Neural progenitor cell (in vitro differentiated cells): ENCODE measurements around the gene AKR7A2. TPM values are rescaled to one million over a fixed set of nuclear protein-coding genes. Genes with fewer than 3 reads are reported as not detected.

ENCODE experiments used
- DNase-seq: peaks from one replicate; pipeline ENCODE4 v3.0.0-alpha.2; 2016; ENCODE audit warnings: low spot score
- H2AFZ ChIP-seq: fragments of 200-600 bp; sonication (generic); replicated peaks from 2 replicates; pipeline ENCODE4 v1.6.1; 2016; ENCODE audit warnings: antibody characterized with exemption
- H3F3A ChIP-seq: fragments of 200-600 bp; sonication (generic); 2 replicates; pipeline ENCODE4 v1.6.1; 2016; ENCODE audit warnings: antibody characterized with exemption, low read depth
- H3K27ac ChIP-seq: fragments of 200-600 bp; sonication (generic); 2 replicates; pipeline ENCODE4 v1.5.1; 2016; ENCODE audit warnings: mild to moderate bottlenecking
- H3K27me3 ChIP-seq: fragments of 200-600 bp; sonication (generic); 2 replicates; pipeline ENCODE4 v1.6.1; 2016; ENCODE audit warnings: mild to moderate bottlenecking, moderate library complexity
- H3K36me3 ChIP-seq: fragments of 200-600 bp; sonication (generic); 2 replicates; pipeline ENCODE4 v1.5.1; 2016
- H3K4me1 ChIP-seq: fragments of 200-600 bp; sonication (generic); 2 replicates; pipeline ENCODE4 v1.6.1; 2016; ENCODE audit warnings: mixed run types
- H3K4me2 ChIP-seq: fragments of 200-600 bp; sonication (generic); 2 replicates; pipeline ENCODE4 v1.6.1; 2016
- H3K4me3 ChIP-seq: fragments of 200-600 bp; sonication (generic); 2 replicates; pipeline ENCODE4 v1.5.1; 2016
- H3K79me2 ChIP-seq: fragments of 200-600 bp; sonication (generic); 2 replicates; pipeline ENCODE4 v1.6.1; 2016; ENCODE audit warnings: low read depth
- H3K9ac ChIP-seq: fragments of 200-600 bp; sonication (generic); 2 replicates; pipeline ENCODE4 v1.6.1; 2016
- H3K9me3 ChIP-seq: fragments of 200-600 bp; sonication (generic); 2 replicates; pipeline ENCODE4 v1.5.1; 2016; ENCODE audit warnings: low read depth
- H4K20me1 ChIP-seq: fragments of 200-600 bp; sonication (generic); 2 replicates; pipeline ENCODE4 v1.6.1; 2016; ENCODE audit warnings: low read depth
- H3K27ac Mint-ChIP-seq: 3 replicates; pipeline ENCODE4 v1.8.0; 2021; ENCODE audit warnings: mixed read lengths
- H3K27me3 Mint-ChIP-seq: 2 replicates; pipeline ENCODE4 v1.8.0; 2022; ENCODE audit warnings: low read depth, mild to moderate bottlenecking, inconsistent platforms, moderate library complexity, mixed read lengths; ENCODE audit not compliant: insufficient read depth
- H3K36me3 Mint-ChIP-seq: 3 replicates; pipeline ENCODE4 v1.8.0; 2021; ENCODE audit warnings: mixed read lengths
- H3K4me1 Mint-ChIP-seq: 3 replicates; pipeline ENCODE4 v1.8.0; 2021; ENCODE audit warnings: mixed read lengths
- H3K4me3 Mint-ChIP-seq: 3 replicates; pipeline ENCODE4 v1.8.0; 2021; ENCODE audit warnings: mild to moderate bottlenecking, moderate library complexity, mixed read lengths
- H3K9me3 Mint-ChIP-seq: 3 replicates; pipeline ENCODE4 v1.8.0; 2020; ENCODE audit warnings: mixed read lengths
- CTCF ChIP-seq: fragments of 200-600 bp; sonication (generic); IDR thresholded peaks from 2 replicates; pipeline ENCODE4 v1.5.1; 2017; ENCODE audit warnings: antibody characterized with exemption, mild to moderate bottlenecking
- EZH2 ChIP-seq: fragments of 200-600 bp; sonication (generic); IDR thresholded peaks from 2 replicates; pipeline ENCODE4 v1.6.1; 2017; ENCODE audit warnings: antibody characterized with exemption, mild to moderate bottlenecking, moderate library complexity
- EZH2phosphoT487 ChIP-seq: fragments of 200-600 bp; sonication (generic); IDR thresholded peaks from 2 replicates; pipeline ENCODE4 v1.6.1; 2017; ENCODE audit warnings: antibody characterized with exemption
- total RNA-seq: library from RNA; depleted of rRNA; stranded (reverse); fragments of >200 nt; gene quantifications from 2 replicates; pipeline ENCODE4 v1.2.3, GENCODE V29; 2015; ENCODE audit warnings: low replicate concordance

The AKR7A2 gene
- total RNA-seq, 1 donor from 2014 or later, result 37.5 TPM

DNA sequence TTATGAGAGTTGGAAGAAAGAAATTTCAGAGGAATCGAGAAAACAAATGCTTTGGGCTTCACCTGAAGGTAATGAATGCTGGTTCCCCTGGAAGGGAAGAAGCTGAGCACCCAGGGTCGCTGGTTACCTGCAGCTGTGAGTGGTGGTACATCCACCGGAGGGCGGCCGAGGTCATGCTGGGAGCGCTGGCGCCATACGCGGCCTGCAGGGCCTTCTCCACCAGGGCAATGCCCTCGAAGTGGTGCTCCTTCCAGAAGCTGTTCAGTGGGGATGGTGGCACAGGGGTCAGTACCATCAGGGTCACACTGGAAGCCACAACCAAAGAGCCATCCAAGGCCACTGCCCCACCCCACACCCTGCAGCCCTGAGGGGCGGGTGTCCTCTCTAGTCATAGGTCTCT is 43.5 kb downstream of the AKR7A2 start:
- Histone ChIP-seq H3K27ac (no peak overlapping the region), H3K4me2 (no peak overlapping the region), H3K9ac (no peak overlapping the region), H4K20me1 (no peaks in the 10 kb centered on the region), H3K27me3 (no peaks in the 10 kb centered on the region), H3K36me3 (no peaks in the 10 kb centered on the region), H3K4me1 (no peaks in the 10 kb centered on the region), H3K4me3 (no peak overlapping the region), H3K79me2 (no peaks in the 10 kb centered on the region), H3F3A (no peaks in the 10 kb centered on the region), H3K9me3 (no peaks in the 10 kb centered on the region), H2AFZ (no peak overlapping the region)
- Mint-ChIP-seq H3K4me3 (no peak overlapping the region), H3K27ac (no peak overlapping the region), H3K27me3 (no peaks in the 10 kb centered on the region), H3K36me3 (no peaks in the 10 kb centered on the region), H3K4me1 (no peaks in the 10 kb centered on the region), H3K9me3 (no peaks in the 10 kb centered on the region)
- DNase-seq, result no peak
- TF ChIP-seq EZH2phosphoT487 (no peak), EZH2 (no peak), CTCF (no peak)

DNA sequence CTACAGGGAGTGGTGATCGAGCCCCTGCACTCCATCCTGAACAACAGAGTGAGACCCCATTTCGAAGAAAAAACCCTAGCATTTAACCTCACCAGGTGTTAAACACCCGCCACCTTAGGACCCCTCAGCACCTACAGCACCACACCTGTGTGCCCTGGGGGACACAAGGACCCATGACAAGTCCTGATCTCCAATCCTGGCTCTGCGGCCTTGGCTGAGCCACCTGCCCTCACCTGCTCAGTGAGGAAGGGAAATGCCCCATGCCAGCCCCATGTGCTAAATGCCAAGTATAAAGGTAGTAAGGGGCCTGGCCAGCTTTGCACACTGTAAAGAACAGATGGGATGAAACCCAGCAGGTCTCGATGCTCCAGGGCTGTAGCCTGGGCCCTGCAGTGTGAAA is 49.2 kb downstream of the AKR7A2 start:
- no peaks in the 10 kb centered on the region for H3K36me3 Mint-ChIP-seq
- no peaks in the 10 kb centered on the region for H3K27me3 ChIP-seq
- H3K9me3 ChIP-seq, result no peaks in the 10 kb centered on the region
- DNase-seq, result no peak
- H4K20me1 ChIP-seq, result no peaks in the 10 kb centered on the region
- H3K27me3 Mint-ChIP-seq, result peaks cover 2% of the 10 kb centered on the region
- no peak overlapping the region for H3K4me2 ChIP-seq
- H3K4me3 ChIP-seq, result no peak overlapping the region
- no peaks in the 10 kb centered on the region for H3F3A ChIP-seq
- no peaks in the 10 kb centered on the region for H3K36me3 ChIP-seq
- no peak overlapping the region for H2AFZ ChIP-seq
- H3K79me2 ChIP-seq, result no peaks in the 10 kb centered on the region
- no peak overlapping the region for H3K27ac ChIP-seq
- H3K4me3 Mint-ChIP-seq, result no peak overlapping the region
- no peaks in the 10 kb centered on the region for H3K9me3 Mint-ChIP-seq
- H3K27ac Mint-ChIP-seq, result no peak overlapping the region
- no peaks in the 10 kb centered on the region for H3K4me1 Mint-ChIP-seq
- H3K4me1 ChIP-seq, result no peaks in the 10 kb centered on the region
- H3K9ac ChIP-seq, result peak overlapping the region; percentile 3
- TF ChIP-seq EZH2, result no peak
- no peak for TF ChIP-seq EZH2phosphoT487
- TF ChIP-seq CTCF, result no peak

GRCh38 chr1:19262047-19262446 is 49.9 kb downstream of the AKR7A2 start:
- Mint-ChIP-seq H3K4me1 (no peaks in the 10 kb centered on the region), H3K27me3 (peaks cover 2% of the 10 kb centered on the region), H3K36me3 (peaks cover 3% of the 10 kb centered on the region), H3K27ac (no peak overlapping the region), H3K9me3 (no peaks in the 10 kb centered on the region), H3K4me3 (no peak overlapping the region)
- H3K9me3 ChIP-seq, result no peaks in the 10 kb centered on the region
- TF ChIP-seq CTCF, result no peak
- TF ChIP-seq EZH2, result no peak
- TF ChIP-seq EZH2phosphoT487, result no peak
- H3F3A ChIP-seq, result no peaks in the 10 kb centered on the region
- H3K27me3 ChIP-seq, result no peaks in the 10 kb centered on the region
- no peak overlapping the region for H3K4me3 ChIP-seq
- H2AFZ ChIP-seq, result no peak overlapping the region
- no peaks in the 10 kb centered on the region for H3K4me1 ChIP-seq
- DNase-seq, result no peak
- H3K79me2 ChIP-seq, result no peaks in the 10 kb centered on the region
- no peak overlapping the region for H3K9ac ChIP-seq
- H3K36me3 ChIP-seq, result no peaks in the 10 kb centered on the region
- H4K20me1 ChIP-seq, result no peaks in the 10 kb centered on the region
- H3K27ac ChIP-seq, result no peak overlapping the region
- no peak overlapping the region for H3K4me2 ChIP-seq
